GM21737 (cell line): ENCODE results near the gene TMEM123.
"Not testable (repeated sequence)": the region's sequence is repeated elsewhere in the genome, so short reads cannot be mapped to it uniquely, and the experiment has no call there.

Experiments used
- ATAC-seq: cut with Tn5 transposase; IDR thresholded peaks from one replicate; pipeline ENCODE4 v1.9.1; 2021; ENCODE audit warnings: mild to moderate bottlenecking, moderate library complexity; ENCODE audit not compliant: unreplicated experiment

The TMEM123 gene

DNA sequence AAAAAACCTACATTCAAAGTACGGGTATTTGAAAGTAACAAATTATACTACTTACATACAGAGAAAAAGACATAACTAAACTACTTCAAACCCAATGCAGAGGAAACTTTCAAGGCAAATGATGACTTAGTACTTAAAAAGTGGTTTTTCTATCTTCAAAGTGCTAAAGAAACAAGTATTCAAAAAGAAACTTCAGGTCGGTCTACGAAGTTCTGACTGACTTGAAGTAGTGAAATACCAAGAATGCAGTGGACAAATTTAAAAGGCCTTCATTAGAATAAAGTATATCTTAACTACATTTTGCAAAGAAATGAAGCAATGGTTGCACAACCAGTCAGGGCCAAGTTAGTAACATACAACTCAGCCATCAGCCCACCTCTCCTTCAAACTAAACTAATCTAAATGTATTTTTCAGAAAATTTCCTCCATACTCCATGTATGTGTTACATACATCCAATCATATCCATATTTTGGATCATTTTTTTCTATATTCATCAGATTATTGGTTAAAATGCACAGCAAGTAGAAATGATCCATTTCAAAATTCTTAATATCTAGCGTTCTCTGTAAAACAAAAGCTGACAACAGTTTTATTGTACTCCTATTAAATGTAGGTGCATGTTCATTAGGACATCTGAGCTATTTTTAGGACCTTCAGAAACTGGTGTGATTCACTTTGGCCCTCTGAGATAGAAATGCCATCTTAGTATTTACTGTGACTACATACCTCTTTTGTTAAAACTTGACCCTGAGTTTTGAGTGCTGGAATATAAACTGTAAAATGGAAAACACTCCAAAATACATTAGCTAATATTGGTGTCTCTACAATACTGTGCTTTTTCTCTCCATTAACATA, 55.6 kb downstream of the TMEM123 start:
- no peak for ATAC-seq

DNA sequence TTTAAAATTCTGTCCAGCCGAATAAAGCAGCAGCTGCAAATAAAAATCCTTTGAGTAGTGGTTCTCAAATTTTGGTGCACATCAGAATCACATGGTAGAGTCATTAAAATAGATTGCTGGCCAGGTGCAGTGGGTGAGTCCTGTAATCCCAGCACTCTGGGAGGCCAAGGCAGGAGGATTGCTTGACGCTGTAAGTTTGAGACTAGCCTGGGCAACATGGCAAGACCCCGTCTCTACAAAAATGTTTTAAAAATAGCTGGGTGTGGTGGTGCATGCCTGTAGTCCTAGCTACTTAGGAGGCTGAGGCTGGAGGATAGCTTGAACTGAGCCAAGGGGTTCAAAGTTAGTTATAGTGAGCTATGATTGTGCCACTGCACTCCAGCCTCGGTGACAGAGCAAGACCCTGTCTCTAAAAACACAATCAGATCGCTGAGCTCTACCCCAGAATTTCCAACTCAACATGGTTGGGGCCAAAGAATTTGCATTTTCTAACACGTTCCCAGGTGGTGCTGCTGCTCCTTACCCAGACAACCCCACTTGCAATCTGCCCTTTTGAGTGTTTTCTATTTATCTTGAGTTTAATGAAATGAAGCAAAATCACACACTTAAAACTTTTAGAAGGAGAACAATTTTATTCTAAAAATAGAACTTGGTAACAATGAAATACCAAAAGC, 56.7 kb downstream of the TMEM123 start:
- no peak for ATAC-seq

DNA sequence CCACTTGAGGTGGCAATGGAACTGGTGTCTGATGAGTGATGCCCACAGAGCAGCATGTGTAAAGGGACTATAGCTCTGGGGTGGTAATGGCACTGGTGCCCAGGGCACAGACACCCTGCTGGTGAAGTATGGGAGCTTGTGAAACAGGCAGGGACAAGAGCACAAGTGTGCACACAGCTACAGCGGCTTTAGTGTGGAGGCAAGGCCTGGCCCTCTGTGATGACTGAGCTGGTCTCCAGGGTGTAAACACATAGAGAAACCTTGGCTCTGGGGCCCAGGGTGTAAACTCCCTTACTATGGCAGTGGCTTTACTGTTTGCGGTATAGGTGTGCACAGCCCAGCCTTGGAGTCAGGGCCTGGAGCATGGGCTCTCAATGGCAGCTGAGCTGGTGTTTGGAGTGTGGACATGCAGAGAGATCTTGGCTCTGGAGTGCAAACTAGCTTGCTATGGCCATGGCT, 59.3 kb downstream of the TMEM123 start:
- no peak for ATAC-seq

DNA sequence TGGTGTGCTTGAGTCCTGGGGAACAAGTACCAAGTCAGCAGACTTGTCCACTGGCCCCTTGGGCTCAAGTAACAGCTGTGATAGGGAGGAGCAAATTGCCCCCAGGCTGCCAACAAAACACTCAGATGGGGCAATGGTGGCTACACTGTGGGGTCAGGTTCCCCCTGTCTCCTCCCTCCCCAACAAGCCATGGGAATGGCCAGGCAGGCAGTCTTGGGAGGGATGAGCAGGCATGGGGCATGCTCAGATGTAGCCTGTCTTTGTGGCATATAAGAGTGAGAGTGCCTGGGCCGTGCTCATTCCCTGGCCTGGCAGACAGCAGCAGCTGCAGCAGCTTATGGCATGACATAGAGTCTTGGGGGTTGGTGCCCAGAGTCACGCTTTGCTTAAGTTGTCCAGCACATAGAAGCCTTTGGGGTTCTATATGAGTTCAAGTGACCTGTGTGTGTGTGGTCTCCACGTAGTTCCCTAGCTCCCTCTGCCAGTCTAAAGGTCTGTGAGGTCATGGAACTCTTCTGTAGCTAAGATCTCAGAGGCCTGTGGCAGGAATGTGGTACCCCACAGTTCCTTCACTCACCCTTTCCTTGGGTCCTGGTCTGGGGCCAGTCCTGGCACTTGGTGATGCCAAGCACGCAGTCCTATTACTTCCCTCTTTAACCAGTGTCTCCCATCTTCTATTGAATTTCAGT, 60.9 kb downstream of the TMEM123 start:
- no peak for ATAC-seq

DNA sequence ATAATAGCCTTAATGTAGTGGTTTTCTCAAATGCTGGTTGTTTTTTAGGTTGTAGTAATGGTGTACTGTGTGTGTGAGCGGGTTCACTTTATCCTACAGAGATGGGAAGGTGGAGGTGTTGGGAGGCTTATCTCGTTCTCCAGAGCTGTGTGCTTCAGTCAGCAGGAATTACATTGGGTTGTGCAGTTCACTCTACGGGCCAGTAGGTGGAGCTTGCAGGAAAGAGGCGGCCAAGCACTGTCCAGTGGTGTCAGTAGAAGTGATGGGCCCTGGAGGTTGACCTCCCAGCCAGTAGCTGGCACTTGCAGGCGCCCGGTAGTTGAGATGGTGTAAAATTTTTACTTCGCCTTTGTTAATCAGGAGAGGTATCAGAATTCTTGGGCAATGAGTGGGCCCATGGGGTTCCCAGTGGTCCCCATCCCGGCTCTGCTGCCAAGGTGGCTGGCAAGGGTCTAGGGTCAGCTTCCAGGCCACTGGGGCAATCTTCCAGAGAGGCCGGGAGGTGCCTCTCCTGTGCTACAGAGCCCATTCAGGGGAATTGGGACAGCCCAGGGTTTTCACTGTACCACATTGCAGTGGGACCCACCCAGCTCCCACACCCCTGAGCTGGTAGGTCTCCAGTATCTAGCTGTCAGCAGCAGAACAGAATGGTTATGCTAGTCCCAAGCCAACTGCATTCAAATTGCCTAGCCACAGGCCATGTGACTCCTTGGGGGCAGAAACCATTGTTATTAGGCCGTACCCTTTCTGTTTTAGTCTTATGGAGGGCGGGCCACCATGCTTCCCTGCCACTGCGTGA, 61.7 kb downstream of the TMEM123 start:
- peak; percentile 81 for ATAC-seq

GRCh38 chr11:102389253-102389652, 63.3 kb downstream of the TMEM123 start:
- ATAC-seq: no peak

GRCh38 chr11:102387043-102387781, 65.4 kb downstream of the TMEM123 start:
- ATAC-seq: no peak

DNA sequence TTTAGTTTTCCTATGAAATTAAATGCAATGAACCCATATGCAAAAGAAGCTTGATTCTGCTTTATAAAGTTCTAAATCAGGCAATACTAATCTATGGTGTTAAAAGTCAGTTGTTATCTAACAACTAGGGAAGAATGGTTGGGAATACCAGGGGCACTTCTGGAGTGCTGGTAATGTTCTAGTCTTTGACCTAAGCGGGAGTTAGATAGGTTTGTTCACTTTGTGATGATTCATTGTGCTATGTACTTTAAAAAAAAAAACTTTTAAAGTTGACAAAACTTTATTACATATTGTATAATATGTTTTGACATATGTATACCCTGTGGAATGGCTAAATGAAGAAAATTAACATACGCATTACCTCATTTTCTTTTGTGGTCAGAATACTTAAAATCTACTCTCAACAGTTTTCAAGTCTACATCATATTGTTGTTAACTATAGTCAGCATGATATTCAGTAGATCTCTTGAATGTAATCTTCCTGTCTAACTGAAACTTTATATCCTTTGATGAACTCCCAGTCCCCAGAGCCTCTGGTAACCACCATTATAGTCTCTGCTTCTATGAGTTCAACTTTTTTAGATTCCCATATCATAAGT, 66.3 kb downstream of the TMEM123 start:
- no peak for ATAC-seq

DNA sequence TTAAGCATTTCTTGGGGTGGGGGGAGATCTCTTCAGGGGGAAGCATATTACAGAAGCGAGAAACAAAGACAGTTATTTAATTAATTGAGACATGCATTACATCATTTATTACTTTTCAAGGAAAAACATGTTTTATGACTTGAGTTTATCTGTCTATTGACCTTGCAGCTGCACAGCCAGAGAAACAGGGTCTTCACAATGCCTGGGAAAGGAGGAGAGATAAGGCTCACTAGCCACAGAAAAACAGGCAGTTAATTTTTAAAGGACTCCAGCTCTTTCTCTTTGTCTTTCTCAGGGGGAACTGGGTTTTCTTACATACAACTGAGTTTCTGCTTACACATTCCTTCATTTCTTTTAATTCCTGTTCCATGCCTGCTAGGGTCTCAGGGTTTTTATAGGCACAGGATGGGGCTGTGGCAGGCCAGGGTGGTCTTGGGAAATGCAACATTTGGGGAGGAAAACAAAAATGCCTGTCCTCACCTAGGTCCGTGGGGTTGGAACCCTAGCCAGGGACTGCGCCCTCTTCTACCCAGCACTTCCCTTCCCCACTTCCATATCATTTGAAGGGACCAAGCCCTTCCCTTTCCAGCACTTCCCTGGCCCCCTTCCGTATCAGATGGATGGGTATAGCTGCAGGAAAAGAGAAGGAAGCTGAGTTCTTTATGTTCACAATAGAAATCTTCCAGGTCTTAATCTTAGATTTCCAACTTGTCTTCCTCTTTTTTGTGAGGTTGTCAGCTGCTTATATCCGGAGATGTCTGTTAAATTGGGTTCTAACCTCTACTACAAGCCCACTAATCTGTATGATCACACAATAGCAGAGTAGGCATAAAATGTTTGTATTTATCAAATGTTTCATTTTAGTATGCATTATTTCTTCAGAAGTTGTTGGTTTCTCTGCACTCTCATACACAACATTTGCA, 67.2 kb downstream of the TMEM123 start:
- ATAC-seq: no peak

DNA sequence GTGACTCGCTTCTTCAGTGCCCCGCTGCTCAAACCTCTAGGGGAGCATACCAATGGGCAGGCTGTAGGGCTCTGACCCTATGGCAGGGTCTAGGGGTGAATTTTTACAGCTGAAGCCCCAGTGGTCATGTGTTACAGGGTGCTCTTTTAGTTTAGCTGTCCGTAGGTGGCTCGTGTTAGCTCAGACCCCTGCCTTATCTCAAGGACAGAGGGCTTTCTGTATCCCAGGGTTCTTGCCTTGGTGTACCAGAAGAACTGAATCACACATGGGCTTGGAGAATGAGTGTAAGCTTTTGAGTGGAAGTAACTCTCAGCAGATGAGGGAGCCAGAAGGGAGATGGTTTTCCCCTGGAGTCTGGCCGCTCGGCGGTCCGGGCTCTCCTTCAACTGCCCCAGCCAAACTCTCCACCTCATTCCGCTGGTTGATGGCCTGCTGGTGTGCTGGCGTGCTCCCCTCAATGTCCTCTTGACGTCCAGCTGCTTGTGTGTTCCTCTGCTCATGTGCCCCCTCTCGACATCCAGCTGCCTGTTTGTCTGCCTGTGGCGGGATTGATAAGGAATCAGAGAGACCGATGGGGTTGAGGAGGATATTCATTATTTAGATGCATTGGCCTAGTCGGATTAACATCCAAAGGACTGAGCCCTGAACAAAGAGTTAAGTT, 68.0 kb downstream of the TMEM123 start:
- ATAC-seq: no peak

- ATAC-seq: no peak
These were observed 68.7 kb downstream of the TMEM123 start for GRCh38 chr11:102383839-102384238.

GRCh38 chr11:102382384-102382783, 70.2 kb downstream of the TMEM123 start:
- no peak for ATAC-seq

DNA sequence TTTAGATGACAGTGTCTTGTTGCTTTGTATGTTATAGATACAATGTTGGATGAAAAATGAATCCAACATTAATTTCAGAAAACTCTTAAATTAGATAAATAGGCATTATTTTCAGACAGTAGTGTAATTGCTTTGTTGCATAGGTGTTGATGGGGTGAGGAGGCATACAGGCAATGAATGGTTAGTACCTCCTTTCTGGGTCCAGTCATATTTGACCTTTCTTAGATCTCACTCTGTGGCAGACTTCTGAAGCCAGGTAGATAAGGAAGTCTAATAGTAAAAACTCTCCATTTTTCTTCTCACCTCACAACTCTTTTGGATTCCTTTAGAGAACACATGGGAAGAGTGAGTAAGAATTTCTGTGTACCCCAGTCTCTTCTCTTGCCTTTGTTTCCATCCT, 73.7 kb downstream of the TMEM123 start:
- ATAC-seq: no peak

GRCh38 chr11:102377891-102378290, 74.7 kb downstream of the TMEM123 start:
- no peak for ATAC-seq

DNA sequence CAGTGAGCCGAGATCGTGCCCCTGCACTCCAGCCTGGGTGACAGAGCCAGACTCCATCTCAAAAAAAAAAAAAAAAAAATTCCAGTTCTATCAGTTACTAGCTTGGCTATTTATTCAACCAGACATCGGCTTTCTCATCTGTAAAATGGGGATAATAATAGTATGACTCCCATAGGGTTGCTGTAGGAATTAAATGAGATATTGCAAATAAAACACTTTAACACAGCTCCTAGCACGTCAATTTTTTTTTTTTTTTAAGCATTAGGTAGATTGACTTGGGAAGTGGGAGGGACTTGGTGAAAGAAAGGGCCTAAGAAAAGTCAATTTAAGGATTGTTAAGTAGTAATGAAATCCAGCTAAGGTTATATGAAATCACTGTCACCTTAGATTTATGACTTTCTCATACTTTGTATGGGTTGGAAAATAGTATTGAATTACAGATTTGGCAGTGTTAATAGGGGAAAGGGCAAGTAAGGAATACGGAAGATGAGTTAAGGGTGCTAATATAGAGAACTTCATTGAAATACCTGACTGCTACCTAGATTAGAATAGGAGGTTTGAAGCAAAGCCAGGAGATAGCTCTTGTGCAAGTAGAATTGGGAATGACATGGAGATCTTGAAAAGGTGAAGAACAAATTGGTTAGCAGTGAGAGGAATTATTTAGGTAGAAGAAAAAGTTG, 76.7 kb downstream of the TMEM123 start:
- ATAC-seq: no peak

DNA sequence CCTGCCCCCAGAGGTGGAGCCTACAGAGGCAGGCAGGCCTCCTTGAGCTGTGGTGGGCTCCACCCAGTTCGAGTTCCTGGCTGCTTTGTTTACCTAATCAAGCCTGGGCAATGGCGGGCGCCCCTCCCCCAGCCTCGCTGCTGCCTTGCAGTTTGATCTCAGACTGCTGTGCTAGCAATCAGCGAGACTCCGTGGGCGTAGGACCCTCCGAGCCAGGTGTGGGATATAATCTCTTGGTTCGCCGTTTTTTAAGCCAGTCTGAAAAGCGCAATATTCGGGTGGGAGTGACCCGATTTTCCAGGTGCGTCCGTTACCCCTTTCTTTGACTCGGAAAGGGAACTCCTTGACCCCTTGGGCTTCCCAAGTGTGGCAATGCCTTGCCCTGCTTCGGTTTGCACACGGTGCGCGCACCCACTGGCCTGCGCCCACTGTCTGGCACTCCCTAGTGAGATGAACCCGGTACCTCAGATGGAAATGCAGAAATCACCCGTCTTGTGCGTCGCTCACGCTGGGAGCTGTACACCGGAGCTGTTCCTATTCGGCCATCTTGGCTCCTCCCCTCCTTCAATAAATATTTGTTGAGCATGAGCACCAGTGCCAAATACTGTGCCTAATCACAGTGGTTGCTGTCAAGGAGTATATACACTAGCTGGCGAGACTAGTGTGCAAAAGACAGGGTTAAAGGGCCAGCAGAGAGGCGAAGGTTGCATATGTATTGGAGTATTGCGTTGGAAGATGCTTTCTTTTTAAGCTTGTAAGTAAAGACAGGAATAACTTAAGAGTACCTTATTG, 77.7 kb downstream of the TMEM123 start:
- not testable (repeated sequence) for ATAC-seq

DNA sequence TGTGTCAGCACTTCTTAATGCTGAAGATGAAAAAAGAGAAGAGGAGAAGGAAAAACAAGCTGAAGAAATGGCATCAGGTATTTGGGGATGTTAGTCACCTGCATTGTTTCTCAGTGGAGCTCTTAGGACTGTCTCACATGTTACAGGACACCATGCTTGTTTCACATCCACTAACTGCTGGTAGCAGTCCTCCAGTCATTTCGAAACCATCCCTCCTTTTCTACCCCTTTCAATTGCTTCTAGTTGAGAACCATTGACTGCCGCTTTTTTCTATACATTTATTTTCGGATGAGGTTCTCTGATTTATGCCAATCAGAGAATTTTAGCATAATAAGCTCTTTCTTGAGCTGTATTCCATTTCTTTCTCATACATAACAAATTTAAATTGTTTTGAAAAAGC, 84.1 kb downstream of the TMEM123 start:
- ATAC-seq: peak; percentile 100
